Measurements from ENCODE around the gene VGLL4.
"Not testable (repeated sequence)": the region's sequence is repeated elsewhere in the genome, so short reads cannot be mapped to it uniquely, and the experiment has no call there.

VGLL4 gene

GRCh38 chr3:11526121-11526520, 117.6 kb downstream of the VGLL4 start:
- not testable (repeated sequence) for DNase-seq

- DNase-seq, result no peak
Measured at GRCh38 chr3:11523572-11524101, 120.1 kb downstream of the VGLL4 start.

GRCh38 chr3:11522953-11523571, 120.7 kb downstream of the VGLL4 start:
- DNase-seq, result no peak

- DNase-seq, result no peak
Measured at GRCh38 chr3:11522398-11522715, 121.4 kb downstream of the VGLL4 start.

- DNase-seq, result no peak
Measured at GRCh38 chr3:11521167-11521566, 122.5 kb downstream of the VGLL4 start.

- DNase-seq, result no peak
Measured at GRCh38 chr3:11517601-11518000, 126.1 kb downstream of the VGLL4 start.

GRCh38 chr3:11514191-11514821, 129.4 kb downstream of the VGLL4 start:
- DNase-seq, result no peak

- no peak for DNase-seq
Measured at GRCh38 chr3:11513817-11514135, 129.9 kb downstream of the VGLL4 start.

- DNase-seq, result not testable (repeated sequence)
Measured at GRCh38 chr3:11513125-11513816, 130.4 kb downstream of the VGLL4 start.

- not testable (repeated sequence) for DNase-seq
Measured at GRCh38 chr3:11511606-11512005, 132.1 kb downstream of the VGLL4 start.

GRCh38 chr3:11510356-11510755, 133.4 kb downstream of the VGLL4 start:
- DNase-seq, result no peak

- no peak for DNase-seq
Measured at GRCh38 chr3:11510001-11510340, 133.7 kb downstream of the VGLL4 start.

- DNase-seq, result no peak
Measured at GRCh38 chr3:11509173-11510000, 134.3 kb downstream of the VGLL4 start.

GRCh38 chr3:11508346-11509172, 135.2 kb downstream of the VGLL4 start:
- DNase-seq, result no peak

- DNase-seq, result no peak
Measured at GRCh38 chr3:11507719-11508118, 136.0 kb downstream of the VGLL4 start.

All from stimulated activated naive CD4-positive, alpha-beta T cell (primary cell).